Adrenal gland (tissue), 5 donors: ENCODE data around the gene ATL1.

ENCODE experiments used
- POLR2A ChIP-seq, 2 donors: fragments of 450-650 bp; IDR thresholded peaks; one replicate each; pipeline ENCODE4 v1.6.1; 2017; ENCODE audit warnings: antibody characterized with exemption in 2 of 2, mild to moderate bottlenecking in 2 of 2, moderate library complexity in 1 of 2
- TF ChIP-seq, protein P1 (sequence below), 6 experiments: fragments of 450-650 bp in 4 of 6; fragments of 200-600 bp in 2 of 6; sonication (generic) in 1 of 6; IDR thresholded peaks; 1 replicate in 5 of 6; 2 replicates in 1 of 6; pipeline versions ENCODE4 v1.5.1 to v1.8.0; 2016 to 2021; ENCODE audit warnings: antibody characterized with exemption in 6 of 6, mild to moderate bottlenecking in 2 of 6, moderate library complexity in 1 of 6
- donor health status: DM: no; HTN: no; CAD: no.

DNA sequence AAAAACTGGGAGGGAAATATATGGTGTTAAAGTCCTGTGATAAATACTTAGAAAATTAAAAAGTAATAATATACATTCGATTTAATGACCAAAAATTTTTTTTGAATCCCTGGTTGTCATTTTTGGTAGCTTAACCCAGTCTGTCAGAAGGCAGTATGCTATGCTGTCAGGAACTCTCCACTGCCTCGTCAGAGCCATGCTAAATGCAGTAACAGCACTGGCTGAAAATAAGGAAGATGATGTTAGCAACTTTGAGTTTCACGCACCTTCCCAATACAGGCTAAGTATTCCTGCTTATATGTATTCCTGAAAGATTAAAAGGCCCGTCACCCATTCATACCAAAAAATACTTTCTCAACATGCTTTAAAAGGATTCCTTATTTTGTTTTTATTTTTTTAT, 74.0 kb downstream of the ATL1 start:
- TF ChIP-seq, protein P1, sequence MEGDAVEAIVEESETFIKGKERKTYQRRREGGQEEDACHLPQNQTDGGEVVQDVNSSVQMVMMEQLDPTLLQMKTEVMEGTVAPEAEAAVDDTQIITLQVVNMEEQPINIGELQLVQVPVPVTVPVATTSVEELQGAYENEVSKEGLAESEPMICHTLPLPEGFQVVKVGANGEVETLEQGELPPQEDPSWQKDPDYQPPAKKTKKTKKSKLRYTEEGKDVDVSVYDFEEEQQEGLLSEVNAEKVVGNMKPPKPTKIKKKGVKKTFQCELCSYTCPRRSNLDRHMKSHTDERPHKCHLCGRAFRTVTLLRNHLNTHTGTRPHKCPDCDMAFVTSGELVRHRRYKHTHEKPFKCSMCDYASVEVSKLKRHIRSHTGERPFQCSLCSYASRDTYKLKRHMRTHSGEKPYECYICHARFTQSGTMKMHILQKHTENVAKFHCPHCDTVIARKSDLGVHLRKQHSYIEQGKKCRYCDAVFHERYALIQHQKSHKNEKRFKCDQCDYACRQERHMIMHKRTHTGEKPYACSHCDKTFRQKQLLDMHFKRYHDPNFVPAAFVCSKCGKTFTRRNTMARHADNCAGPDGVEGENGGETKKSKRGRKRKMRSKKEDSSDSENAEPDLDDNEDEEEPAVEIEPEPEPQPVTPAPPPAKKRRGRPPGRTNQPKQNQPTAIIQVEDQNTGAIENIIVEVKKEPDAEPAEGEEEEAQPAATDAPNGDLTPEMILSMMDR (IDR thresholded peaks at IDR 0.05): no peak
- TF ChIP-seq POLR2A (IDR thresholded peaks at IDR 0.05): no peak
